HPDE6-E6E7 (cell line): Measurements from ENCODE around the gene TMEM179.
"Not testable (repeated sequence)": the region's sequence is repeated elsewhere in the genome, so short reads cannot be mapped to it uniquely, and the experiment has no call there.

ENCODE experiments used
- DNase-seq: peaks from one replicate; pipeline ENCODE4 v3.0.0; 2011; ENCODE audit warnings: missing footprints; ENCODE audit errors: extremely low spot score

TMEM179 gene

GRCh38 chr14:104586832-104587620, 17.5 kb downstream of the TMEM179 start:
- DNase-seq: no peak

GRCh38 chr14:104585966-104586697, 18.4 kb downstream of the TMEM179 start:
- DNase-seq: no peak

GRCh38 chr14:104584557-104584956, 20.0 kb downstream of the TMEM179 start:
- DNase-seq: no peak

- no peak for DNase-seq
Observed at GRCh38 chr14:104583424-104584306, 20.9 kb downstream of the TMEM179 start.

- no peak for DNase-seq
Observed at GRCh38 chr14:104582662-104583061, 21.9 kb downstream of the TMEM179 start.

GRCh38 chr14:104582005-104582404, 22.6 kb downstream of the TMEM179 start:
- no peak for DNase-seq

- DNase-seq: no peak
Observed at GRCh38 chr14:104581521-104581920, 23.1 kb downstream of the TMEM179 start.

- no peak for DNase-seq
Observed at GRCh38 chr14:104580961-104581360, 23.6 kb downstream of the TMEM179 start.

- not testable (repeated sequence) for DNase-seq
Observed at GRCh38 chr14:104579939-104580338, 24.6 kb downstream of the TMEM179 start.

- DNase-seq: no peak
Observed at GRCh38 chr14:104579507-104579906, 25.1 kb downstream of the TMEM179 start, which contains the start of gene C14orf180. Gene C14orf180, plus strand, starts transcription at chr14:104579764. Its CDS starts 6,667 bp downstream, at chr14:104586431.

- no peak for DNase-seq
Observed at GRCh38 chr14:104578321-104578720, 26.3 kb downstream of the TMEM179 start.

GRCh38 chr14:104577847-104578301, 26.7 kb downstream of the TMEM179 start:
- DNase-seq: no peak

GRCh38 chr14:104577426-104577825, 27.1 kb downstream of the TMEM179 start:
- no peak for DNase-seq

- no peak for DNase-seq
Observed at GRCh38 chr14:104576970-104577332, 27.6 kb downstream of the TMEM179 start.

- DNase-seq: no peak
Observed at GRCh38 chr14:104576232-104576969, 28.2 kb downstream of the TMEM179 start.

- no peak for DNase-seq
Observed at GRCh38 chr14:104574978-104575583, 29.5 kb downstream of the TMEM179 start.

- no peak for DNase-seq
Observed at GRCh38 chr14:104574536-104574935, 30.0 kb downstream of the TMEM179 start.

GRCh38 chr14:104573930-104574329, 30.6 kb downstream of the TMEM179 start:
- no peak for DNase-seq

GRCh38 chr14:104572668-104573067, 31.9 kb downstream of the TMEM179 start:
- no peak for DNase-seq

- no peak for DNase-seq
Observed at GRCh38 chr14:104572024-104572626, 32.4 kb downstream of the TMEM179 start.
